B cell (primary cell): Measurements from ENCODE around the gene PPFIA2.

Experiments
- EZH2 ChIP-seq: IDR thresholded peaks from 2 replicates; pipeline ENCODE4 v1.6.1; 2012; ENCODE audit warnings: borderline replicate concordance, low read depth, mild to moderate bottlenecking, moderate library complexity, low read length; ENCODE audit not compliant: insufficient read depth, poor library complexity, severe bottlenecking
- TF ChIP-seq, protein P1 (sequence below): fragments of 200-600 bp; IDR thresholded peaks from one replicate; pipeline ENCODE4 v1.8.0; 2022; ENCODE audit warnings: antibody characterized with exemption, mild to moderate bottlenecking

DNA sequence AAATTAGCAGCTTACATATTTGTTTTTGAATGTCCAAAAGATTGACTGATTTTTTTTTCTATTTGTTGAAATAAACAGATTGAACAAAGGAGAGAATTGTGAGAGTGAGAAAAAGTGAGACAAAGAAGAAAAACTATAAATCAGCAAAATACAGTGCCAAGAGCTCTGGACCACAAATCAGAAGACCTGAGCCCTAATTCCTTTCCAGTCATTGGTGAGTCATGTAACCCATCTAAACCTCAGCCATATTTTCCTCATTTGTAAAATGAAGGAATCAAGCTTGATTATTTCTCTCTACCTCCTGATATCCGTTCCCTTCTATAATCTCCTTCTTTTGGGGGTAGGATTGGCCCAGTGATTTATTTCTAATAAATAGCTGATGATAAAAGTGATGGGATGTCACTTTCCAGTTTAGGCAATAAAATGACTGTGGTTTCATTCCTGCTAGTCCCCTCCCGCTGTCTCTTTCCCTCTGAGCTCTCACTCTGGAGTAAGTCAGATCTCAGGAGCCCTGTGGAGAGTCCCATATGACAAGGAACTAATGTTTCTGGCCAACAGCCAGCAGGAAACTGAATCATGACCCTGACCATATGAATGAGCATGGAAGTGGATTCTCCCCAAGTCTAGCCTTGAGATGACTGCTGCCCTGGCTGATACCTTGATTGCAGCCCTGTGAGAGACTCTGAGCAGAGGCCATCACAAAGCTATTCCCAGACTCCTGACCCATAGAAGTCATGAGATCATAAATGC, 462.4 kb downstream of the PPFIA2 start:
- TF ChIP-seq, protein P1, sequence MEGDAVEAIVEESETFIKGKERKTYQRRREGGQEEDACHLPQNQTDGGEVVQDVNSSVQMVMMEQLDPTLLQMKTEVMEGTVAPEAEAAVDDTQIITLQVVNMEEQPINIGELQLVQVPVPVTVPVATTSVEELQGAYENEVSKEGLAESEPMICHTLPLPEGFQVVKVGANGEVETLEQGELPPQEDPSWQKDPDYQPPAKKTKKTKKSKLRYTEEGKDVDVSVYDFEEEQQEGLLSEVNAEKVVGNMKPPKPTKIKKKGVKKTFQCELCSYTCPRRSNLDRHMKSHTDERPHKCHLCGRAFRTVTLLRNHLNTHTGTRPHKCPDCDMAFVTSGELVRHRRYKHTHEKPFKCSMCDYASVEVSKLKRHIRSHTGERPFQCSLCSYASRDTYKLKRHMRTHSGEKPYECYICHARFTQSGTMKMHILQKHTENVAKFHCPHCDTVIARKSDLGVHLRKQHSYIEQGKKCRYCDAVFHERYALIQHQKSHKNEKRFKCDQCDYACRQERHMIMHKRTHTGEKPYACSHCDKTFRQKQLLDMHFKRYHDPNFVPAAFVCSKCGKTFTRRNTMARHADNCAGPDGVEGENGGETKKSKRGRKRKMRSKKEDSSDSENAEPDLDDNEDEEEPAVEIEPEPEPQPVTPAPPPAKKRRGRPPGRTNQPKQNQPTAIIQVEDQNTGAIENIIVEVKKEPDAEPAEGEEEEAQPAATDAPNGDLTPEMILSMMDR = no peak
- no peak for TF ChIP-seq EZH2
